IPS DF 6.9 (cell line): ENCODE data around the gene CTNNBL1.

Experiments used
- DNase-seq: peaks from one replicate; pipeline ENCODE4 v3.0.0-alpha.2; 2013; ENCODE audit warnings: low read depth, low spot score
- H3K27ac ChIP-seq: one replicate; pipeline ENCODE4 v1.5.1; 2013; ENCODE audit warnings: low read length, control low read depth
- H3K27me3 ChIP-seq: 2 replicates; pipeline ENCODE4 v1.6.1; 2013; ENCODE audit warnings: mild to moderate bottlenecking, low read length; ENCODE audit not compliant: control insufficient read depth, insufficient read depth
- H3K36me3 ChIP-seq: 2 replicates; pipeline ENCODE4 v1.6.1; 2013; ENCODE audit warnings: low read length; ENCODE audit not compliant: control insufficient read depth, insufficient read depth
- H3K4me1 ChIP-seq: 2 replicates; pipeline ENCODE4 v1.6.1; 2013; ENCODE audit warnings: low read length; ENCODE audit not compliant: control insufficient read depth, insufficient read depth
- H3K4me3 ChIP-seq: 2 replicates; pipeline ENCODE4 v1.5.1; 2013; ENCODE audit warnings: mild to moderate bottlenecking, low read length
- H3K9me3 ChIP-seq: 2 replicates; pipeline ENCODE4 v1.6.1; 2013; ENCODE audit warnings: low read length, inconsistent platforms; ENCODE audit not compliant: control insufficient read depth, insufficient read depth
- WGBS: extraction: QIAGEN DNeasy Blood & Tissue Kit; methylation state at CpG from one replicate; pipeline ENCODE4 v1.1.7; 2013; ENCODE audit warnings: mixed read lengths, missing lambda C conversion rate; ENCODE audit not compliant: insufficient read length, insufficient coverage; 5-methylcytosine and 5-hydroxymethylcytosine counted together

CTNNBL1 gene

GRCh38 chr20:37693635-37694626, at the start of gene CTNNBL1:
CTNNBL1 (plus strand) TSS chr20:37694030; CDS start chr20:37694123, 93 bp downstream.
- no CpG with 5 or more reads among the region's 54 CpGs for WGBS
- Histone ChIP-seq H3K27ac (no peak within 1 kb of the TSS), H3K9me3 (no peaks in the 10 kb centered on the region), H3K4me3 (peak within 1 kb of the TSS; percentile 71; the same call in 1 of the 2 replicates), H3K4me1 (no peaks in the 10 kb centered on the region), H3K27me3 (no peaks in the 10 kb centered on the region), H3K36me3 (no peaks in the 10 kb centered on the region)
- peak; percentile 93 for DNase-seq

- Histone ChIP-seq H3K4me3 (no peak overlapping the region), H3K27ac (no peak overlapping the region), H3K9me3 (no peaks in the 10 kb centered on the region), H3K4me1 (no peaks in the 10 kb centered on the region), H3K27me3 (no peaks in the 10 kb centered on the region), H3K36me3 (no peaks in the 10 kb centered on the region)
- DNase-seq, result no peak
- WGBS, result no CpG with 5 or more reads among the region's 1 CpG
Observed at GRCh38 chr20:37644605-37645004, 49.2 kb upstream of the CTNNBL1 start.

- no peaks in the 10 kb centered on the region for H3K36me3 ChIP-seq
- H3K9me3 ChIP-seq, result no peaks in the 10 kb centered on the region
- H3K27ac ChIP-seq, result no peak overlapping the region
- H3K4me1 ChIP-seq, result no peaks in the 10 kb centered on the region
- H3K27me3 ChIP-seq, result no peaks in the 10 kb centered on the region
- no peak overlapping the region for H3K4me3 ChIP-seq
- no CpG with 5 or more reads among the region's 3 CpGs for WGBS
- DNase-seq, result no peak
Observed at GRCh38 chr20:37647946-37648345, 45.9 kb upstream of the CTNNBL1 start.

GRCh38 chr20:37649017-37649416, 44.8 kb upstream of the CTNNBL1 start:
- Histone ChIP-seq H3K36me3 (no peaks in the 10 kb centered on the region), H3K27me3 (no peaks in the 10 kb centered on the region), H3K27ac (no peak overlapping the region), H3K9me3 (no peaks in the 10 kb centered on the region), H3K4me1 (no peaks in the 10 kb centered on the region), H3K4me3 (no peak overlapping the region)
- DNase-seq, result no peak
- WGBS, result no CpG with 5 or more reads among the region's 2 CpGs

GRCh38 chr20:37649676-37650370, 44.0 kb upstream of the CTNNBL1 start:
- DNase-seq, result no peak
- Histone ChIP-seq H3K36me3 (no peaks in the 10 kb centered on the region), H3K4me1 (no peaks in the 10 kb centered on the region), H3K27me3 (no peaks in the 10 kb centered on the region), H3K4me3 (no peak overlapping the region), H3K9me3 (no peaks in the 10 kb centered on the region), H3K27ac (no peak overlapping the region)
- WGBS, result no CpG with 5 or more reads among the region's 9 CpGs

- no peak for DNase-seq
- no peak overlapping the region for H3K27ac ChIP-seq
- H3K27me3 ChIP-seq, result no peaks in the 10 kb centered on the region
- no peak overlapping the region for H3K4me3 ChIP-seq
- no peaks in the 10 kb centered on the region for H3K36me3 ChIP-seq
- no peaks in the 10 kb centered on the region for H3K9me3 ChIP-seq
- no CpG with 5 or more reads among the region's 3 CpGs for WGBS
- no peaks in the 10 kb centered on the region for H3K4me1 ChIP-seq
Observed at GRCh38 chr20:37650661-37651060, 43.2 kb upstream of the CTNNBL1 start.

GRCh38 chr20:37651932-37652331, 41.9 kb upstream of the CTNNBL1 start:
- no peak overlapping the region for H3K27ac ChIP-seq
- no peaks in the 10 kb centered on the region for H3K27me3 ChIP-seq
- DNase-seq, result peak; percentile 25
- H3K4me1 ChIP-seq, result no peaks in the 10 kb centered on the region
- no CpG with 5 or more reads among the region's 5 CpGs for WGBS
- no peaks in the 10 kb centered on the region for H3K36me3 ChIP-seq
- no peak overlapping the region for H3K4me3 ChIP-seq
- no peaks in the 10 kb centered on the region for H3K9me3 ChIP-seq

- H3K27me3 ChIP-seq, result no peaks in the 10 kb centered on the region
- no peak overlapping the region for H3K27ac ChIP-seq
- no peaks in the 10 kb centered on the region for H3K9me3 ChIP-seq
- no CpG with 5 or more reads among the region's 6 CpGs for WGBS
- H3K4me1 ChIP-seq, result no peaks in the 10 kb centered on the region
- DNase-seq, result no peak
- no peak overlapping the region for H3K4me3 ChIP-seq
- H3K36me3 ChIP-seq, result no peaks in the 10 kb centered on the region
Observed at GRCh38 chr20:37656945-37657344, 36.9 kb upstream of the CTNNBL1 start.

- Histone ChIP-seq H3K4me3 (no peak overlapping the region), H3K27me3 (no peaks in the 10 kb centered on the region), H3K4me1 (no peaks in the 10 kb centered on the region), H3K27ac (no peak overlapping the region), H3K9me3 (no peaks in the 10 kb centered on the region), H3K36me3 (no peaks in the 10 kb centered on the region)
- WGBS, result no CpG with 5 or more reads among the region's 6 CpGs
- no peak for DNase-seq
Observed at GRCh38 chr20:37657924-37658804, 35.7 kb upstream of the CTNNBL1 start.

- H3K4me1 ChIP-seq, result no peaks in the 10 kb centered on the region
- H3K9me3 ChIP-seq, result no peaks in the 10 kb centered on the region
- no peak for DNase-seq
- no peak overlapping the region for H3K27ac ChIP-seq
- H3K4me3 ChIP-seq, result no peak overlapping the region
- no peaks in the 10 kb centered on the region for H3K36me3 ChIP-seq
- WGBS, result 100% methylated on average over 2 of the region's 6 CpGs
- no peaks in the 10 kb centered on the region for H3K27me3 ChIP-seq
Observed at GRCh38 chr20:37661519-37661918, 32.3 kb upstream of the CTNNBL1 start.
